Prostate gland (tissue), 2 donors: ENCODE measurements around the gene SLFN14. TPM values are rescaled to one million over a fixed set of nuclear protein-coding genes. Genes with fewer than 3 reads are reported as not detected.

Experiments
- DNase-seq: peaks from one replicate; pipeline ENCODE4 v3.0.0-alpha.2; 2019; ENCODE audit warnings: low spot score
- H3K27ac ChIP-seq, 2 donors: fragments of 200-600 bp; sonication (generic); 2 replicates each; pipeline ENCODE4 v1.5.1; 2017 to 2019
- H3K27me3 ChIP-seq: fragments of 200-600 bp; sonication (generic); replicated peaks from 2 replicates; pipeline ENCODE4 v1.5.1; 2019; ENCODE audit not compliant: insufficient read depth
- H3K36me3 ChIP-seq, 2 donors: fragments of 200-600 bp; sonication (generic); 1 replicate in 1 of 2; 2 replicates in 1 of 2; pipeline versions ENCODE4 v1.5.1 to v1.8.1; 2017 to 2019
- H3K4me1 ChIP-seq: fragments of 200-600 bp; sonication (generic); replicated peaks from 2 replicates; pipeline ENCODE4 v1.5.1; 2019
- H3K4me3 ChIP-seq, 2 donors: fragments of 200-600 bp; sonication (generic); 2 replicates each; pipeline ENCODE4 v1.5.1; 2017 to 2019
- H3K9me3 ChIP-seq: fragments of 200-600 bp; sonication (generic); 2 replicates; pipeline ENCODE4 v1.5.1; 2017
- POLR2A ChIP-seq: fragments of 450-650 bp; IDR thresholded peaks from one replicate; pipeline ENCODE4 v1.6.1; 2016; ENCODE audit warnings: antibody characterized with exemption, mild to moderate bottlenecking
- POLR2AphosphoS5 ChIP-seq: sonication (generic); formaldehyde crosslinking; IDR thresholded peaks from one replicate; pipeline ENCODE4 v1.6.1; 2017; ENCODE audit warnings: antibody characterized with exemption
- WGBS: methylation state at CpG from one replicate; pipeline ENCODE4 v1.1.5; 2018; 5-methylcytosine and 5-hydroxymethylcytosine counted together
- intact Hi-C: fragments of 100-400 bp; cut with DNase I; formaldehyde crosslinking; loops from one replicate; pipeline ENCODE4 v1.14.2; 2022
- total RNA-seq, 2 donors: library from RNA; depleted of rRNA; stranded (reverse); fragments of >200 nt; gene quantifications; one replicate each; pipeline ENCODE4 v1.1.0, GENCODE V29; 2016
- TF ChIP-seq, protein P1 (sequence below), 4 experiments: fragments of 200-600 bp in 2 of 4; fragments of 450-650 bp in 2 of 4; sonication (generic) in 2 of 4; IDR thresholded peaks; 1 replicate in 3 of 4; 2 replicates in 1 of 4; pipeline ENCODE4 v1.5.1; 2016 to 2019; ENCODE audit warnings: antibody characterized with exemption in 4 of 4, mild to moderate bottlenecking in 2 of 4, moderate library complexity in 2 of 4

The SLFN14 gene
- total RNA-seq, 2 donors from 2014 or later, result not detected

DNA sequence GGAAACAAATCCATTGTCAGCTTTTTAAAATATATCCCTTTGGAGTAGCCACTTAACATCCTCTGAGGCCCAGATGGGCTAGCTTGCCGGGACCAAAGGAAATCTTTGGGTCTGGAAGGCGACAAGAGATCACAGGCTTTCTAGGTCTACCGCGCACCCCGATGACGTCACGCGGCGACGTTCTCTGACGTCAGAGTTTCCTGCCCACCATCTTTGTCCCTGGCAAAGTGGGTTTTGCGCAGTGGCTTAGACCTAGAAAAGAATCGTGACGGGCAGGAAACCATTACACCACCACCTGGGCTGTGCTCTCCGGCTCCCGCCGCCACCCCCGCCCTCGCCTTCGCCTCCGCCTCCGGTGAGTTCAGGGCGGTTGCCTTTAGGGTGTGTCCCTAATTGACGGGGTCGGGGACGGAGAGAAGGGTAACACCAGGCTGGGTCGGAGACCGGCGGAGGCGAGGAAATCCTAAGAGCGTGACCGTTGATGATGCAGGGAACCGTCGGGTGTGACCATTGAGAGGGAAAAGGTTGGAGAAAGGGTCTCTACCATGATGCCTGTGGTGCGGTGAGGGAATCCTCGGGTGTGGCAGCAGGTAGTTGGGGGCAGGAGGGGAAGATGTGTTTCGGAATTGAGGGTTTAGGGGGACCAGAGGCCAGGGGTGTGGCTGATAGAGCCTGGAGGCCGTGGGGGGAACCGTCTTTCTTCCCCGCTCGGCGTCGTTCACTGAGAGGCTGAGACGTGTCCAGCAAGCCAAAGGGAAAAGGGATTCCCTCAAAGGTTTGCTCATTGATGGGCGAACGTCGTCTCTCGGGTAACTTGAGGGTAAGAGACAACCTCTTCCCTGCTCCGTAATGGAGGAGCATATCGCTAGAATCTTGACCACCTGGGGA, 26.7 kb upstream of the SLFN14 start, which contains the start of gene AP2B1:
AP2B1 (plus strand) TSS at position 249 of the 888 bp plus-strand sequence. CDS start 6,709 bp downstream, outside the sequence.
- under 1% methylated on average over 50 of the region's 50 CpGs for WGBS
- H3K27ac ChIP-seq, result peak within 1 kb of the TSS; percentile 84 to 91
- H3K4me3 ChIP-seq, result peak within 1 kb of the TSS; percentile 78 to 84
- H3K4me1 ChIP-seq, result peaks cover 7% of the 10 kb centered on the region
- TF ChIP-seq, protein P1, sequence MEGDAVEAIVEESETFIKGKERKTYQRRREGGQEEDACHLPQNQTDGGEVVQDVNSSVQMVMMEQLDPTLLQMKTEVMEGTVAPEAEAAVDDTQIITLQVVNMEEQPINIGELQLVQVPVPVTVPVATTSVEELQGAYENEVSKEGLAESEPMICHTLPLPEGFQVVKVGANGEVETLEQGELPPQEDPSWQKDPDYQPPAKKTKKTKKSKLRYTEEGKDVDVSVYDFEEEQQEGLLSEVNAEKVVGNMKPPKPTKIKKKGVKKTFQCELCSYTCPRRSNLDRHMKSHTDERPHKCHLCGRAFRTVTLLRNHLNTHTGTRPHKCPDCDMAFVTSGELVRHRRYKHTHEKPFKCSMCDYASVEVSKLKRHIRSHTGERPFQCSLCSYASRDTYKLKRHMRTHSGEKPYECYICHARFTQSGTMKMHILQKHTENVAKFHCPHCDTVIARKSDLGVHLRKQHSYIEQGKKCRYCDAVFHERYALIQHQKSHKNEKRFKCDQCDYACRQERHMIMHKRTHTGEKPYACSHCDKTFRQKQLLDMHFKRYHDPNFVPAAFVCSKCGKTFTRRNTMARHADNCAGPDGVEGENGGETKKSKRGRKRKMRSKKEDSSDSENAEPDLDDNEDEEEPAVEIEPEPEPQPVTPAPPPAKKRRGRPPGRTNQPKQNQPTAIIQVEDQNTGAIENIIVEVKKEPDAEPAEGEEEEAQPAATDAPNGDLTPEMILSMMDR (IDR thresholded peaks at IDR 0.05), result peak in 1 of 4 experiments; percentile 23
- TF ChIP-seq POLR2A (peak; percentile 67), POLR2AphosphoS5 (peak; percentile 98)
- peak; percentile 82 for DNase-seq
- no peaks in the 10 kb centered on the region for H3K27me3 ChIP-seq
- H3K9me3 ChIP-seq, result no peaks in the 10 kb centered on the region
- H3K36me3 ChIP-seq, result no peaks in the 10 kb centered on the region
- intact Hi-C loops, result loop anchor here (1.0 kb wide), 1 partner anchor 9 kb away; the partner anchor contains the start of gene PEX12

- Histone ChIP-seq H3K4me1 (peaks cover 7% of the 10 kb centered on the region), H3K36me3 (no peaks in the 10 kb centered on the region), H3K27me3 (no peaks in the 10 kb centered on the region), H3K4me3 (peak overlapping the region; percentile 78 to 84), H3K9me3 (no peaks in the 10 kb centered on the region), H3K27ac (peak overlapping the region; percentile 84 to 91)
- 24% methylated on average over 7 of the region's 7 CpGs for whole genome bisulfite sequencing
- TF ChIP-seq, protein P1 (IDR thresholded peaks at IDR 0.05), result no peak
- intact Hi-C loops, result loop anchor here (1.0 kb wide), 1 partner anchor 8 kb away; the partner anchor contains the start of gene PEX12
- DNase-seq, result no peak
Observed at GRCh38 chr17:35586569-35587073, 26.0 kb upstream of the SLFN14 start.

GRCh38 chr17:35584061-35584460, 23.4 kb upstream of the SLFN14 start:
- no peak overlapping the region for H3K27ac ChIP-seq
- H3K4me1 ChIP-seq, result peaks cover 2% of the 10 kb centered on the region
- TF ChIP-seq, protein P1 (IDR thresholded peaks at IDR 0.05), result no peak
- H3K9me3 ChIP-seq, result no peaks in the 10 kb centered on the region
- WGBS, result 73% methylated on average over 1 of the region's 1 CpG
- no peak for DNase-seq
- H3K4me3 ChIP-seq, result no peak overlapping the region
- no peaks in the 10 kb centered on the region for H3K27me3 ChIP-seq
- intact Hi-C loops, result no loop called here
- H3K36me3 ChIP-seq, result no peaks in the 10 kb centered on the region

GRCh38 chr17:35578929-35579432, 18.4 kb upstream of the SLFN14 start:
- no peaks in the 10 kb centered on the region for H3K9me3 ChIP-seq
- intact Hi-C loops, result loop anchor here (1.0 to 5.0 kb wide), 2 partner anchors 8 to 1322 kb away; partner anchors contain the start of genes AP2B1 and CCL2
- H3K27me3 ChIP-seq, result no peaks in the 10 kb centered on the region
- no peaks in the 10 kb centered on the region for H3K4me1 ChIP-seq
- peak overlapping the region; percentile 57 to 58 for H3K4me3 ChIP-seq
- H3K27ac ChIP-seq, result peak overlapping the region; percentile 73 to 79
- WGBS, result 2% methylated on average over 11 of the region's 11 CpGs
- no peaks in the 10 kb centered on the region for H3K36me3 ChIP-seq
- DNase-seq, result no peak
- TF ChIP-seq POLR2A (no peak), POLR2AphosphoS5 (no peak)
- TF ChIP-seq, protein P1 (IDR thresholded peaks at IDR 0.05), result no peak
